Fibroblast of upper back skin (primary cell): ENCODE data around the gene UNK.
"Not testable (repeated sequence)": the region's sequence is repeated elsewhere in the genome, so short reads cannot be mapped to it uniquely, and the experiment has no call there.

Experiments
- DNase-seq: peaks from one replicate; pipeline ENCODE4 v3.0.0-alpha.2; 2013

The UNK gene

GRCh38 chr17:75773808-75774470, 10.7 kb upstream of the UNK start:
- no peak for DNase-seq

- peak; percentile 13 for DNase-seq
Observed at GRCh38 chr17:75774471-75774990, 10.1 kb upstream of the UNK start.

- peak; percentile 30 for DNase-seq
Observed at GRCh38 chr17:75774991-75775668, 9.5 kb upstream of the UNK start.

GRCh38 chr17:75776386-75777295, 8.0 kb upstream of the UNK start:
- DNase-seq = peak; percentile 21

GRCh38 chr17:75777296-75777922, 7.2 kb upstream of the UNK start:
- DNase-seq = no peak

- DNase-seq = not testable (repeated sequence)
Observed at GRCh38 chr17:75778066-75778860, 6.3 kb upstream of the UNK start.

GRCh38 chr17:75778861-75779249, 5.8 kb upstream of the UNK start:
- no peak for DNase-seq

- DNase-seq = peak; percentile 100
Observed at GRCh38 chr17:75779250-75779986, 5.2 kb upstream of the UNK start.

- no peak for DNase-seq
Observed at GRCh38 chr17:75779987-75780889, 4.4 kb upstream of the UNK start.

- peak; percentile 60 for DNase-seq
Observed at GRCh38 chr17:75783069-75783783, 1.4 kb upstream of the UNK start.

GRCh38 chr17:75783803-75784472, 668 bp upstream of the UNK start:
- no peak for DNase-seq

GRCh38 chr17:75785016-75785890, 647 bp downstream of the UNK start:
- peak; percentile 92 for DNase-seq

GRCh38 chr17:75791254-75791653, 6.6 kb downstream of the UNK start:
- no peak for DNase-seq

- no peak for DNase-seq
Observed at GRCh38 chr17:75793460-75793859, 8.9 kb downstream of the UNK start.

GRCh38 chr17:75795820-75796607, 11.4 kb downstream of the UNK start:
- DNase-seq = no peak

GRCh38 chr17:75799402-75799801, 14.8 kb downstream of the UNK start:
- DNase-seq = no peak

- no peak for DNase-seq
Observed at GRCh38 chr17:75803883-75804282, 19.3 kb downstream of the UNK start.
